Endothelial cell (in vitro differentiated cells): ENCODE measurements around the gene C15orf62. TPM values are rescaled to one million over a fixed set of nuclear protein-coding genes. Genes with fewer than 3 reads are reported as not detected.
A peak's percentile ranks its signal among the peaks of the same experiment; 100 is the strongest.

Experiments
- DNase-seq: peaks from one replicate; pipeline ENCODE4 v3.0.0; 2021; ENCODE audit warnings: low spot score
- H3K27ac Mint-ChIP-seq: one replicate; pipeline ENCODE4 v1.8.0; 2021; ENCODE audit warnings: mixed read lengths, inconsistent platforms; ENCODE audit not compliant: unreplicated experiment
- H3K27me3 Mint-ChIP-seq: one replicate; pipeline ENCODE4 v1.8.0; 2021; ENCODE audit warnings: mild to moderate bottlenecking, moderate library complexity, mixed read lengths, inconsistent platforms; ENCODE audit not compliant: unreplicated experiment
- H3K36me3 Mint-ChIP-seq: one replicate; pipeline ENCODE4 v1.8.0; 2021; ENCODE audit warnings: mild to moderate bottlenecking, low read depth, mixed read lengths, inconsistent platforms; ENCODE audit not compliant: unreplicated experiment
- H3K4me1 Mint-ChIP-seq: one replicate; pipeline ENCODE4 v1.8.0; 2021; ENCODE audit warnings: mild to moderate bottlenecking, mixed read lengths, inconsistent platforms; ENCODE audit not compliant: unreplicated experiment
- H3K4me3 Mint-ChIP-seq: one replicate; pipeline ENCODE4 v1.8.0; 2021; ENCODE audit warnings: mild to moderate bottlenecking, mixed read lengths, inconsistent platforms; ENCODE audit not compliant: unreplicated experiment
- H3K9me3 Mint-ChIP-seq: one replicate; pipeline ENCODE4 v1.8.0; 2021; ENCODE audit warnings: mixed read lengths, inconsistent platforms; ENCODE audit not compliant: unreplicated experiment
- total RNA-seq: library from RNA; stranded (reverse); fragmentation: NEBNext Ultra II Directional; extraction: Animal tissue kit (Norgen Biotek cat#: 25700); gene quantifications from one replicate; pipeline ENCODE4 v1.2.1, GENCODE V29; 2021; ENCODE audit not compliant: unreplicated experiment
- TF ChIP-seq, protein P1 (sequence below): fragments of 200-600 bp; sonication (generic); IDR thresholded peaks from one replicate; pipeline ENCODE4 v1.5.0; 2021; ENCODE audit warnings: antibody characterized with exemption; ENCODE audit not compliant: unreplicated experiment

The C15orf62 gene
- total RNA-seq, 1 donor from 2014 or later, result not detected

DNA sequence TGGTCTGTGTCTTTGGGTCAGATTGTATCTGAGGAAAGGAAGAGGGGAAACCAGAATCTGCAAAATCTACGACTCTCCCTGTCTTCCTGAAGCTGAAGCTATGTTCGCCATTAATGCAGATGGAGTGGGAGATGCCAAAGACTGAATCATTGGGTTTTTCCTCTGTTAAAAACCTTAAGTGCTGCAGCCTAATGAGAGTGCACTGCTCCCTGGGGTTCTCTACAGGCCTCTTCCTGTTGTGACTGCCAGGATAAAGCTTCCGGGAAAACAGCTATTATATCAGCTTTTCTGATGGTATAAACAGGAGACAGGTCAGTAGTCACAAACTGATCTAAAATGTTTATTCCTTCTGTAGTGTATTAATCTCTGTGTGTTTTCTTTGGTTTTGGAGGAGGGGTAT is 38.7 kb upstream of the C15orf62 start:
- peak overlapping the region; percentile 87 for H3K27ac Mint-ChIP-seq
- H3K36me3 Mint-ChIP-seq, result no peaks in the 10 kb centered on the region
- H3K9me3 Mint-ChIP-seq, result no peaks in the 10 kb centered on the region
- peaks cover 7% of the 10 kb centered on the region for H3K4me1 Mint-ChIP-seq
- TF ChIP-seq, protein P1, sequence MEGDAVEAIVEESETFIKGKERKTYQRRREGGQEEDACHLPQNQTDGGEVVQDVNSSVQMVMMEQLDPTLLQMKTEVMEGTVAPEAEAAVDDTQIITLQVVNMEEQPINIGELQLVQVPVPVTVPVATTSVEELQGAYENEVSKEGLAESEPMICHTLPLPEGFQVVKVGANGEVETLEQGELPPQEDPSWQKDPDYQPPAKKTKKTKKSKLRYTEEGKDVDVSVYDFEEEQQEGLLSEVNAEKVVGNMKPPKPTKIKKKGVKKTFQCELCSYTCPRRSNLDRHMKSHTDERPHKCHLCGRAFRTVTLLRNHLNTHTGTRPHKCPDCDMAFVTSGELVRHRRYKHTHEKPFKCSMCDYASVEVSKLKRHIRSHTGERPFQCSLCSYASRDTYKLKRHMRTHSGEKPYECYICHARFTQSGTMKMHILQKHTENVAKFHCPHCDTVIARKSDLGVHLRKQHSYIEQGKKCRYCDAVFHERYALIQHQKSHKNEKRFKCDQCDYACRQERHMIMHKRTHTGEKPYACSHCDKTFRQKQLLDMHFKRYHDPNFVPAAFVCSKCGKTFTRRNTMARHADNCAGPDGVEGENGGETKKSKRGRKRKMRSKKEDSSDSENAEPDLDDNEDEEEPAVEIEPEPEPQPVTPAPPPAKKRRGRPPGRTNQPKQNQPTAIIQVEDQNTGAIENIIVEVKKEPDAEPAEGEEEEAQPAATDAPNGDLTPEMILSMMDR, result no peak
- no peak for DNase-seq
- H3K27me3 Mint-ChIP-seq, result peaks cover 2% of the 10 kb centered on the region
- H3K4me3 Mint-ChIP-seq, result no peak overlapping the region

- H3K4me3 Mint-ChIP-seq, result no peak overlapping the region
- no peaks in the 10 kb centered on the region for H3K9me3 Mint-ChIP-seq
- H3K27ac Mint-ChIP-seq, result peak overlapping the region; percentile 30
- peaks cover 11% of the 10 kb centered on the region for H3K4me1 Mint-ChIP-seq
- H3K36me3 Mint-ChIP-seq, result peaks cover 11% of the 10 kb centered on the region
- H3K27me3 Mint-ChIP-seq, result no peaks in the 10 kb centered on the region
- no peak for DNase-seq
- TF ChIP-seq, protein P1, result no peak
These were observed 33.2 kb upstream of the C15orf62 start for GRCh38 chr15:40736575-40736974.

GRCh38 chr15:40737048-40737447 is 32.7 kb upstream of the C15orf62 start:
- H3K27ac Mint-ChIP-seq, result no peak overlapping the region
- no peak overlapping the region for H3K4me3 Mint-ChIP-seq
- TF ChIP-seq, protein P1, result no peak
- no peak for DNase-seq
- H3K36me3 Mint-ChIP-seq, result peaks cover 11% of the 10 kb centered on the region
- no peaks in the 10 kb centered on the region for H3K27me3 Mint-ChIP-seq
- H3K9me3 Mint-ChIP-seq, result no peaks in the 10 kb centered on the region
- peaks cover 11% of the 10 kb centered on the region for H3K4me1 Mint-ChIP-seq

- TF ChIP-seq, protein P1, result no peak
- Mint-ChIP-seq H3K36me3 (peaks cover 18% of the 10 kb centered on the region), H3K27me3 (no peaks in the 10 kb centered on the region), H3K9me3 (no peaks in the 10 kb centered on the region), H3K4me1 (peaks cover 11% of the 10 kb centered on the region), H3K27ac (no peak overlapping the region), H3K4me3 (no peak overlapping the region)
- DNase-seq, result no peak
These were observed 30.7 kb upstream of the C15orf62 start for GRCh38 chr15:40739047-40739446.

DNA sequence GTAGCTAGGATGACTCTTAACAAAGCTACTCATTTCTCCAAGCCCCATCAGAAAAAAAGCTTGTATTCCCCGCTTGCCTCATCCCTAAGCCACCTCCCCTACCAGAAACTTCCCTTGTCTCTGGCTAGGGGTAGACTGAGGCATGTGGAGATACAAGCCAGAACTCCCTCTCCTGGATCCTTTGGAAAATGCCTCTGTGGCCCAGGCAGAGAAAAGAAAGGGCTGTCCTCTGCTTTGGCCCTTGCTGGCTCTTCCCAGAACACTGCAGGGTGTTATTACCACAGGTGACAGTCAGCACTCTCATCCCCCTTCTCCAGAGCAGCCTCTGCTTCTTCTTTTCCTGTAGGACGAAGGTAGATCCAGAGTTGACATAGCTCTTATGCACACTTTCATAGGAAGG is 29.9 kb upstream of the C15orf62 start:
- H3K27ac Mint-ChIP-seq, result no peak overlapping the region
- peaks cover 18% of the 10 kb centered on the region for H3K36me3 Mint-ChIP-seq
- TF ChIP-seq, protein P1, result no peak
- no peak for DNase-seq
- no peaks in the 10 kb centered on the region for H3K9me3 Mint-ChIP-seq
- no peak overlapping the region for H3K4me3 Mint-ChIP-seq
- H3K27me3 Mint-ChIP-seq, result no peaks in the 10 kb centered on the region
- H3K4me1 Mint-ChIP-seq, result peaks cover 11% of the 10 kb centered on the region
